C4-2B (cell line): ENCODE measurements around the gene UBXN7.

ENCODE experiments used
- CTCF ChIP-seq: fragments of 450-650 bp; conservative IDR thresholded peaks from 2 replicates; pipeline ENCODE4 v1.5.1; 2017; ENCODE audit warnings: mild to moderate bottlenecking
- ZFX ChIP-seq: fragments of 450-650 bp; IDR thresholded peaks from 2 replicates; pipeline ENCODE4 v1.6.1; 2017

GRCh38 chr3:196320137-196320536 lies 112.1 kb downstream of the UBXN7 start:
- no peak for TF ChIP-seq CTCF
- no peak for TF ChIP-seq ZFX
